Stimulated activated CD4-positive, alpha-beta T cell treated with anti-CD3 and anti-CD28 coated beads, Interleukin-2, amount 100 ng/mL, for 48 hours (primary cell): ENCODE data around the gene SWAP70.

Source experiments
- DNase-seq, 2 donors: peaks; one replicate each; pipeline ENCODE4 v3.0.0-alpha.2; 2020

The SWAP70 gene

DNA sequence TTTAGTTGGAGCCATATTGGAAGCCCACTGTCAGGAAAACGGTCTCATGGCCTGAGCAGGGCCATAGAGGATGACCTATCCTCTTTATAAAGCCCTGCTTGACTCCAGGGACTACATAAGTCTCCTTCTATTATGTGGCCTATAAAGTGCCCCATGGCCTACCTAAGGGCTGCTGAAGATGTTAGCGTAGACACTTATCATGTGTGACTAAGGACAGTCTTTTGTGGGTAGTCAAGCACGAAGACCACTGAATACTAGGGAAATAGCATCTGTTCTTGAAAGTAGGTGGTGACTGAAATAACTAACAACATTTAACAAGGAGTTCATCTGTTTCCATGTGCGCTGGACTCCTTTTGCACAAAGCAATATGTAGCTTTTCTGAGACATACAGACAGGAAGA, 117.1 kb downstream of the SWAP70 start:
- DNase-seq, result no peak

DNA sequence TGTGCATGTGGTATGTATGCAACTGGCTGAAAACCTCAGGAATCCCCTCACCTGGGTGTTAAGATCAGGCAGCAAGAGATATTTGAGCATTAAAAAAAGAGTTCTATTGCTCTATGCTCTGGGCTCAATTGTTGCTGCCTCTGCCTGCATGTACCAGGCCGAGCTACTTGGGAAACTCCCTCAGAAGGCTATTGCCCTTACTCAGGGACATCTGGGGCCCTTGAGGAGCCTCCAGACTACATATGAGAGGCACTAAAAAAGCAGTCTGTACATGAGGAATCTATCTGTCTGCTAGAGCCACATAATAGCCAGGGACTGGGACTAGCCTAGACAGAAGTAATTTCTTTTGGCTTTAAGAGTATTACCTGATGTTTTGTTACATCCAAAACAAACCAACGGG, 120.1 kb downstream of the SWAP70 start:
- DNase-seq, result no peak

DNA sequence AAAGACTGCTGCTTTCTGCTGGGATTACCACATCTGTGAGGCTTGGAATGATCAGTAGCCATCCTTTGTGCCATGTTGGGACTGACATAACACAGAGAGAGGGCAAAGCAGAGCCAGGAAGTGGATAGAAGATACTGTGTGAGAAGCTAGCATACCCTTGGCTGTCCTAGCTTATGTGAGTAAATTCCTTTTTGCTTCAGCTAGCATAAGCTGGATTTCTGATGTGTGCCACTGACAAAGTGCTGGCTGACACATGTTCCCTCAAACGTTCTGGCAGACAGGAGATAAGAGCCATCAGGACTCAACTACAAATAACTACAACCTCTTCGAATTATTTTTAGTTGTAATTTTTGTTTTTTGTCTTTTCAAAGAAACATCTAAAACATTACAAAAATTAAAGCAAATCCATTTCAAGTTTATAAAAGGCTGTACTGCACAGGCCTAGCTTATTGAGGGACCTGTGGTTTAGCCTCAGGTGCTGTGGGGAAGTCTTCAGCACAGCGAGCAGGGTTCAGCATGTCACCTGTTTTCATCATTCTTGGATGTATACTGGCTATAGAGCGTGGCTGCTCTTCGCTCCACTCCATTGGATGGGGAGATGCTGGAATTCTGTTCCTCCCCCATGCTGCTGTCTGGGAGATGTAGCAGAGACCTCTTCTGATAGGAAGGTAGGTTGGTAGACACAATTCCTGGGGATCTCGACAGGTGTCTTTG, 120.9 kb downstream of the SWAP70 start:
- DNase-seq, result no peak

DNA sequence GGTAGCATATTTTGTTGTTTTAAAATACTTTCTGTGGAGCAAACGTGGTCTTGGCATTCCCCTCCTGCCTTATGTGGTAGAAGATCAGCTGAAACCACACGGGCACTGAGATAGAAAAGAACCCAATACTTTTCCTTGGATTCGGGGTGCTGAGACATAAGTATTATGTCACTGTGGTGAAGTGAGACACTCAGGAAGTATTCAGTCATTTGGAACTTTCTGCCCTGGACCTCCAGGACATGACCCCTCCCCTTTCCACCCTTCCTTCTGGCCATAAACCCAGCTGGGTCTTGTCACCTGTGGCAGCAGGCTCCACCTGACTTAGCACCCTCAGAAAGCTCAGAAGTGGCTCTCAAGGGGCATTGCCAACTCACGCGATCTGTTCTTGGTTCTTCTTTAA, 123.4 kb downstream of the SWAP70 start:
- DNase-seq, result no peak

DNA sequence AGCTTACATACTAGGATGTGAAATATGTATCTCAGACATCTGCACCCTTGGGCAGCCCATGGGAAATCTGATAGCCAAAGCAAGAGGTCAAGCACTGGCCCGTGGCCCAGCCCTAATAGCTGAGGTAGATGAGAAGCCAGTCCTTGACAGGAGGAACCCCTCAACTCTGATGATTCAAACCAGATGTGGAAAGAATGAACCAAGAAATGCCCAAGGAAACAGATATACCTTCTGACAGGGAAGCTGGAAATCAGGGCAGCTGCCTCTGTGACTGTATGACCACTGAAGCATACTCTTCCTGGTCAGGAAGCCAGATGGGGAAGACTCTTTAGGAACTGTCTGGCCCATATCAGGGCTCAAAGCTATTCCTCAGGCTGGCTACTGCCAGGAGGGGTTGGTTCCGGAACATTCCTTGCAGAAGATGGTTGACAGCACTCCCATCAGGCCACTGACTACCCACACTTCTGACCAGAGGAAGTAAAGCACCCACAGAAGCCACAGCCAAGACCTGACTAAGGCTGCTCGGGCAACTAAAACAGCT, 124.2 kb downstream of the SWAP70 start:
- no peak for DNase-seq

DNA sequence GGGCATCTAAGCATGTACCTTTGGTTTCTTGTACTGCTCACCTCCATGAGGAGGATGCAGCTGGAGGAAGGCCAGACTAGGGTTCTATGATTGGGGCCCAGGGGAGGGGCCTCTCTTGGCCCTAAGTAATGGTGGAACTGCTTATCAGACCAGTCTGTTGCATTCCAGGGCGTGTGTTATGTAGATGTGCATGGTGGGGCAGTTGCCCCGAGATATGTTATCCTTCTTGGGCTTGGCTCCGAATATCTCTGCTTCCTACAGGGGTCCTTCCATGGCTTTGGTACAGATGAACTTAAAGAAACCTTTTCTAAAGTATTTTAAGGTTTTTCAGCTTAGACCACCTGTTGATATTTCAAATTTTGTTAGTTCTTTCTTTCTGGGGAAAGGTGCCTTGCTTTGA, 126.0 kb downstream of the SWAP70 start:
- no peak for DNase-seq

DNA sequence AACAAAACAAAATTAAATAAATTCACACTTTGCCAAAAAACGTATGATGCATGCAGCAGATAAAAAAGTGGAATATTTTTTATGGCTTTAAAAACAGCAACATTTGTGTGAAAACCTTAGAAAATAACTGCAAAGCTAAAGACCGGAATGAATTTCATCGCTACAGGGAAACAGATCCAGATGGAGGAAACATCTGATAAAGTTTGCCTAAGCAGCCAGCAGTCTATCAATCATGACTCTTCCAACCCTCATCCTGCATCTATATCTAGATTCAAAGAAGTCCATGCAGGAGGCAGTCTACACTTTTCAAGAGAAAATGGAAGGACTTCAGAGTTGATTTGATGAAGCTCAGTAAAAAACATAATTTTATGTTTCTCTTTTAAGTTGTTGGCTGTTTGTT, 126.8 kb downstream of the SWAP70 start:
- no peak for DNase-seq

DNA sequence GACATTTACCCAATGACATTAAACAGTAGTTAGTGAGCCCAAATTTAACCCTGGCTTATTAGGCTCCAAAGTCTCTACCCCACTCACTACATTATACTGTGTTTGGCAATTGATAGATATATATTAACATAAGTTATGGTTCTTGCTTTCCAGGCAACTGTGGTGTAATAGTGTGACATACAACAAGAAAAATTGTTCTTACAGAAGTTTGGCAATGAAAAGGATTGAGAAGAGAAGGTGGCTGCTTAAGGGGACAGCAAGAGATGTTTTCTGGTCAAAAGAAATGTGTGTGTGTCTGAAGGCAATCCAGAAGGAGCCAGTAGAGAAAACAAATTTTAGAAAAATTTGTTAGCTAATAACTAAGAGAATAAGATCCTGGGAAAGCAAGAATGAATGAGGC, 132.4 kb downstream of the SWAP70 start:
- no peak for DNase-seq

DNA sequence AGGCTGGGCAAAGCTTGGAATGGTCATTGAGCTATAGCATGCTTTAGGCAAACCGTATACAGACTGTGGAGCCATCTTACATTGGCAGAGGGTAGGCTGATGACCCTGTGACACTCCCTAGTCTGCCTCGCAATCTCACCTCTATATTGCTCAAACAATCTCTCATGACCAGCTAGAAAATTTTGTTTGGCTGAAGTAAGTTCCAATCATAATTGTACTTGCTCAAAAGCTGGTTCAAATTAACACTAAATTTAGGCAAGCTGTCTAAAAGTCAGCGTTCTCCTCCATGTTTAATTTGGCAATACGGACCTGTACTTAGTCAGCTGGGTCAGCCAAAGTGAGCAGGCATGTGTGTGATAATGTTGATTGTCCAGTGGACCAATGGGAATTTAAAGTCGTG, 133.0 kb downstream of the SWAP70 start:
- DNase-seq, result no peak

DNA sequence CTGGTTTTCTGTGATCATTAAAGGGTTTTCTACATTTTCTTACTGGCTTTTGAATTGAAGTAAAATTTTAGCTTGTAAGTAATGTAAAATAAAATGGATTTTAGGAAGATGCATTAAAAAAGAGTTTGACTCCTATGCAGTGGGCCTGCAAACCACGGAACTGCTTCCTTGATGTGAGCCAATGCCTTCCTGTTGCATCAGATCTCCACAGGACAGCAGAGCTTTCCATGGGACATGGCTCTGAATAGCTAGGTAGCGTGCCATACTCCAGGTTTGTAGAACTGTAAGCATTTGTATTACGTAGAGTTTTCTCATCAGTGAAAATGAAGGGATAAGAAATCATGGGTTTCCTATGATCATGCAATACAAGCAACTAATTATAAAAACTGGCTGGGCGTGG, 133.4 kb downstream of the SWAP70 start:
- no peak for DNase-seq

DNA sequence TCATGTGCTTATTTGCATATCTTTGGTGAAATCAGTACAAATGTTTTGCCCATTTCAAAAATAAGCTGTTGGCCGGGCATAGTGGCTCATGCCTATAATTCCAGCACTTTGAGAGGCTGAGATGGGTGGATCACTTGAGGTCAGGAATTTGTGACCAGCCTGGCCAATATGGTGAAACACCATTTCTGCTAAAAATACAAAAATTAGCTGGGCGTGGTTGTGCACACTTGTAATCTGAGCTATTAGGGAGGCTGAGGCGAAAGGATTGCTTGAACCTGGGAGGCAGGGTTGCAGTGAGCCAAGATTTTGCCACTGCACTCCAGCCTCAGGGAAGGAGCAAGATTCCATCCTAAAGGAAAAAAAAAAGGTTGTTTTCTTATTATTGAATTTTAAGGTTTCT, 136.0 kb downstream of the SWAP70 start:
- no peak for DNase-seq

DNA sequence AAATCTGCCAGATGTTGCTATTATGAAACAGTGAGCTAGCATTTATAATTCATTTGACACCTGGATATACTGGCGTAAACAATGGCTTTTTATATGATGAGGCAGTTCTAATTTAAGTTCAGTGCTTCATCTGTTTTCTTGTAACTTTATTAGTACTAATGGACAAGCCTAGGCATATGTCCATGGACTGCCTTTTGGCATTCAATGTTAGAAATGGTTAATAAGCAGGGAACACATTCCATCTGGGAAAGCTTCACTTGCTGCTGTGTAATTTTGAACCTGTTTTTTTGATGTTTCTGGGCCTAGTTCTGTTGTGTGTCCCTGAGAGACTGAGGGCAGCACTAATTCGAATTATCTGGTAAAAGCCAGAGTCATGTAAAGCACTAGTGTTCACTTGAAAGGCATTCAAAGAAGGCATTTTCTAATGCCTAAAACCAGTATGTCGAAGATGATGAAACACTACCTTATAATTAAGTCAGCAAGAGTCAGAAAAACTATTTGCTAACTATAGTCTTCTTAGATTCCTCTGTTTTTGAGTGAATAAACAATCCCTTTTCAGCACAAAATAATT, 138.5 kb downstream of the SWAP70 start:
- no peak for DNase-seq
